D721Med (cell line): Measurements from ENCODE around the gene MTF1.

Source experiments
- DNase-seq: peaks from one replicate; pipeline ENCODE4 v3.0.0; 2011; ENCODE audit warnings: low spot score; ENCODE audit not compliant: insufficient read length
- FAIRE-seq: peaks from 2 replicates; lab custom pipeline; 2011; peaks lifted over from hg19 to GRCh38; lab: Jason Lieb, UNC
- TF ChIP-seq, protein P1 (sequence below): IDR thresholded peaks from 2 replicates; pipeline ENCODE4 v1.5.1; 2012; ENCODE audit warnings: mild to moderate bottlenecking, control low read depth; ENCODE audit not compliant: insufficient read depth; ENCODE audit errors: missing control alignments

The MTF1 gene

GRCh38 chr1:37851782-37852210 is 7.6 kb downstream of the MTF1 start:
- TF ChIP-seq, protein P1, sequence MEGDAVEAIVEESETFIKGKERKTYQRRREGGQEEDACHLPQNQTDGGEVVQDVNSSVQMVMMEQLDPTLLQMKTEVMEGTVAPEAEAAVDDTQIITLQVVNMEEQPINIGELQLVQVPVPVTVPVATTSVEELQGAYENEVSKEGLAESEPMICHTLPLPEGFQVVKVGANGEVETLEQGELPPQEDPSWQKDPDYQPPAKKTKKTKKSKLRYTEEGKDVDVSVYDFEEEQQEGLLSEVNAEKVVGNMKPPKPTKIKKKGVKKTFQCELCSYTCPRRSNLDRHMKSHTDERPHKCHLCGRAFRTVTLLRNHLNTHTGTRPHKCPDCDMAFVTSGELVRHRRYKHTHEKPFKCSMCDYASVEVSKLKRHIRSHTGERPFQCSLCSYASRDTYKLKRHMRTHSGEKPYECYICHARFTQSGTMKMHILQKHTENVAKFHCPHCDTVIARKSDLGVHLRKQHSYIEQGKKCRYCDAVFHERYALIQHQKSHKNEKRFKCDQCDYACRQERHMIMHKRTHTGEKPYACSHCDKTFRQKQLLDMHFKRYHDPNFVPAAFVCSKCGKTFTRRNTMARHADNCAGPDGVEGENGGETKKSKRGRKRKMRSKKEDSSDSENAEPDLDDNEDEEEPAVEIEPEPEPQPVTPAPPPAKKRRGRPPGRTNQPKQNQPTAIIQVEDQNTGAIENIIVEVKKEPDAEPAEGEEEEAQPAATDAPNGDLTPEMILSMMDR = no peak
- no peak for FAIRE-seq
- DNase-seq = no peak

GRCh38 chr1:37851262-37851661 is 8.1 kb downstream of the MTF1 start:
- no peak for DNase-seq
- no peak for FAIRE-seq
- TF ChIP-seq, protein P1 = no peak

DNA sequence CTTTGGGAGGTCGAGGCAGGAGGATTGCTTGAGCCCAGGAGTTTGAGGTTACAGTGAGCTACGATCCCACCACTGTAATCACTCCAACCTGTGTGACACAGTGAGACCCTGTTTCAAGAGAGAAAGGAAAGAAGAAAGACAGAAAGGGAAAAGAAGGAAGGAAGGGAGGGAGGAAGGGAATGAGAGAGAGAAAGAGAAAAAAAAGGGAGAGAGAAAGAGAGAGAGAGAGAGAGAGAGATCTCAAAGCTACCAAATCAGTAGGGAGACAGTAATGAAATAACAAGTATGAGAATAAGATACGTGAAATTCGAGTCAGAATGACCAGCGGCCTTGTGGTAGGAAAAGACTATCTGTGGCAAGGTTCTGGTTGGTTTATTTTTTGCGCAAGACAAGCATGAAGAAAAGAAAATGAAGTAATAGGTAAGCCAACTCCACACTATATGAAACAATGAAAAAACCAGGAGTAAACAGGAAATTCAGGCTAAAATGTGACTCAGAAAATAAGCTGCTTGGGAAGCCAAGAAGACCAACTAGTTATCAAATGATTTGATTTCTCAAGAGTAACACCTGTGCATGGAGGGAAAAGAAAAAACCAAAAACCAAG is 8.9 kb downstream of the MTF1 start:
- DNase-seq (no peak), FAIRE-seq (no peak)
- TF ChIP-seq, protein P1 = no peak

- FAIRE-seq = no peak
- DNase-seq = no peak
- TF ChIP-seq, protein P1 = no peak
Observed at GRCh38 chr1:37849480-37849879, 9.9 kb downstream of the MTF1 start.

GRCh38 chr1:37846647-37847339 is 12.6 kb downstream of the MTF1 start:
- FAIRE-seq (no peak), DNase-seq (no peak)
- TF ChIP-seq, protein P1 = no peak

DNA sequence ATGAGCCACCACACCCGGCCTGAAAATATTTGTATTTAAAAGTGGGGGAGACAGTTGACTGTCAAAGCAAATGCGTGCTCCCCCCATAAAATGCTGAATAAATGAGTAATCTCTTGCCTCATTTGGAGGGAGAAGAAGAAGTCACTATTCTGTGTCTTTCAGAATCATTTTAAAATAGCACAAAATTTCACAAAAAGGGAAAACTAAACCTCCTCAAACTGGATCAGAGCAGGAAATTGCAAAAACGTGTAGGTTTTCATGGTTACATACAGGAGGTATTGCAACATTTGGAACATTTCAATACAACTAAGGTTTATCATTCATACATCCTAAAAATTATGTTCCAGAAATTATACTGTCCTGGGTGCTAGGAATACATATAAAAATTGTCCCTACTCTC is 13.6 kb downstream of the MTF1 start:
- TF ChIP-seq, protein P1 = no peak
- no peak for DNase-seq
- FAIRE-seq = no peak
